ENCODE results near the gene KRTAP9-4. TPM values are rescaled to one million over a fixed set of nuclear protein-coding genes. Genes with fewer than 3 reads are reported as not detected.
"Not testable (repeated sequence)": the region's sequence is repeated elsewhere in the genome, so short reads cannot be mapped to it uniquely, and the experiment has no call there.

KRTAP9-4 gene
- total RNA-seq, 1 experiment from 2014 or later, result not detected

GRCh38 chr17:41271858-41272257 is 22.4 kb downstream of the KRTAP9-4 start:
- H3K23me2 ChIP-seq (ENCODE audit: insufficient read length, low read depth, low read length, poor library complexity, severe bottlenecking), result no peaks in the 10 kb centered on the region
- H3K4ac ChIP-seq (ENCODE audit: low read depth, low read length), result no peak overlapping the region
- no peak overlapping the region for H2BK12ac ChIP-seq (ENCODE audit: insufficient read length, low read depth, low read length)
- H3K56ac ChIP-seq (ENCODE audit: insufficient read length, low read depth, low read length), result no peak overlapping the region
- no peak overlapping the region for H2AFZ ChIP-seq (ENCODE audit: low read length)
- H3K4me3 Mint-ChIP-seq, result no peak overlapping the region
- no peak overlapping the region for H3K18ac ChIP-seq (ENCODE audit: insufficient read length, low read depth, low read length)
- no peak overlapping the region for H2BK15ac ChIP-seq (ENCODE audit: low read depth, low read length)
- no peak overlapping the region for H3T11ph ChIP-seq (ENCODE audit: low read length)
- no peaks in the 10 kb centered on the region for H3K27me3 ChIP-seq (ENCODE audit: insufficient read depth, low read length)
- H3K14ac ChIP-seq (ENCODE audit: insufficient read depth, low read length), result no peak overlapping the region
- no peaks in the 10 kb centered on the region for H3K36me3 Mint-ChIP-seq (ENCODE audit: insufficient read depth in 1 of 3, low read depth in 3 of 3)
- H2BK120ac ChIP-seq (ENCODE audit: low read depth, low read length, poor library complexity, severe bottlenecking), result no peak overlapping the region
- no peak overlapping the region for H3K4me2 ChIP-seq (ENCODE audit: insufficient read depth, insufficient read length, low read length)
- no peaks in the 10 kb centered on the region for H3K79me2 ChIP-seq (ENCODE audit: insufficient read depth, low read length)
- H3K79me1 ChIP-seq (ENCODE audit: insufficient read depth, low read depth, low read length, poor library complexity, severe bottlenecking), result no peaks in the 10 kb centered on the region
- H4K8ac ChIP-seq (replicated peaks; ENCODE audit: insufficient read length, low read depth, low read length), result no peak overlapping the region
- H3K9me3 Mint-ChIP-seq, result no peaks in the 10 kb centered on the region
- H4K5ac ChIP-seq (ENCODE audit: insufficient read length, low read depth, low read length), result no peak overlapping the region
- DNase-seq, result no peak
- no peak overlapping the region for H3K23ac ChIP-seq (ENCODE audit: insufficient read length, low read depth, low read length)
- no peak overlapping the region for H2AK5ac ChIP-seq (ENCODE audit: insufficient read length, low read length)
- no peak overlapping the region for H2BK20ac ChIP-seq (ENCODE audit: low read depth, low read length, poor library complexity, severe bottlenecking)
- no peak overlapping the region for H4K91ac ChIP-seq (ENCODE audit: insufficient read length, low read depth, low read length)
- no peak overlapping the region for H3K27ac Mint-ChIP-seq
- H3K4me1 Mint-ChIP-seq, result peaks cover 0 to 2% of the 10 kb centered on the region in 2 experiments; a peak in 1 of 4 replicates
- H4K20me1 ChIP-seq (ENCODE audit: control insufficient read depth, insufficient read depth, insufficient read length), result no peaks in the 10 kb centered on the region
- H3K27ac ChIP-seq (ENCODE audit: insufficient read length, low read depth, low read length), result no peak overlapping the region
- H3K27me3 Mint-ChIP-seq (ENCODE audit: low read depth), result no peaks in the 10 kb centered on the region; the same call in 1 of the 2 replicates
- no peaks in the 10 kb centered on the region for H3K4me1 ChIP-seq (ENCODE audit: insufficient read depth, low read length)
- no peak for TF ChIP-seq CTCF (conservative IDR thresholded peaks at IDR 0.05)
- no peaks in the 10 kb centered on the region for H3K9me3 ChIP-seq (ENCODE audit: control insufficient read depth, low read depth, low read length)
- no CpG with 5 or more reads among the region's 1 CpG for WGBS (ENCODE audit: extremely low coverage, insufficient read length, low lambda C conversion rate)
- no peak overlapping the region for H2BK5ac ChIP-seq (ENCODE audit: insufficient read length, low read length)
- H3K9ac ChIP-seq (ENCODE audit: extremely low read depth, insufficient read length, low read length), result no peak overlapping the region

GRCh38 chr17:41275648-41276190 is 26.2 kb downstream of the KRTAP9-4 start, which contains the start of gene KRTAP9-7:
Gene KRTAP9-7 (plus strand): TSS chr17:41275698. CDS start chr17:41275698, 0 bp downstream.
- not testable (repeated sequence) for H2BK15ac ChIP-seq (ENCODE audit: low read depth, low read length); H3T11ph ChIP-seq (ENCODE audit: low read length); H3K9me3 Mint-ChIP-seq; H3K23ac ChIP-seq (ENCODE audit: insufficient read length, low read depth, low read length); H3K9ac ChIP-seq (ENCODE audit: extremely low read depth, insufficient read length, low read length); H3K27ac Mint-ChIP-seq; H3K79me2 ChIP-seq (ENCODE audit: insufficient read depth, low read length); H3K27me3 Mint-ChIP-seq (ENCODE audit: low read depth); H3K23me2 ChIP-seq (ENCODE audit: insufficient read length, low read depth, low read length, poor library complexity, severe bottlenecking); H4K5ac ChIP-seq (ENCODE audit: insufficient read length, low read depth, low read length); H3K79me1 ChIP-seq (ENCODE audit: insufficient read depth, low read depth, low read length, poor library complexity, severe bottlenecking); H3K18ac ChIP-seq (ENCODE audit: insufficient read length, low read depth, low read length); H2BK12ac ChIP-seq (ENCODE audit: insufficient read length, low read depth, low read length); H3K9me3 ChIP-seq (ENCODE audit: control insufficient read depth, low read depth, low read length); H4K91ac ChIP-seq (ENCODE audit: insufficient read length, low read depth, low read length); H3K4me1 Mint-ChIP-seq; H3K36me3 Mint-ChIP-seq (ENCODE audit: insufficient read depth in 1 of 3, low read depth in 3 of 3); H2AK5ac ChIP-seq (ENCODE audit: insufficient read length, low read length); H3K4ac ChIP-seq (ENCODE audit: low read depth, low read length); H3K27ac ChIP-seq (ENCODE audit: insufficient read length, low read depth, low read length); H3K4me2 ChIP-seq (ENCODE audit: insufficient read depth, insufficient read length, low read length); H2BK120ac ChIP-seq (ENCODE audit: low read depth, low read length, poor library complexity, severe bottlenecking); H3K14ac ChIP-seq (ENCODE audit: insufficient read depth, low read length); H4K8ac ChIP-seq (replicated peaks; ENCODE audit: insufficient read length, low read depth, low read length); H3K4me3 Mint-ChIP-seq; H2AFZ ChIP-seq (ENCODE audit: low read length); H3K56ac ChIP-seq (ENCODE audit: insufficient read length, low read depth, low read length); H2BK20ac ChIP-seq (ENCODE audit: low read depth, low read length, poor library complexity, severe bottlenecking); H3K27me3 ChIP-seq (ENCODE audit: insufficient read depth, low read length); DNase-seq; H2BK5ac ChIP-seq (ENCODE audit: insufficient read length, low read length); H4K20me1 ChIP-seq (ENCODE audit: control insufficient read depth, insufficient read depth, insufficient read length); H3K4me1 ChIP-seq (ENCODE audit: insufficient read depth, low read length)
- WGBS (ENCODE audit: extremely low coverage, insufficient read length, low lambda C conversion rate), result no CpG with 5 or more reads among the region's 3 CpGs

Measured in H9 (cell line).